HG03520 (cell line): ENCODE data around the gene THAP11.
"Not testable (repeated sequence)": the region's sequence is repeated elsewhere in the genome, so short reads cannot be mapped to it uniquely, and the experiment has no call there.

Experiments
- ATAC-seq: cut with Tn5 transposase; IDR thresholded peaks from one replicate; pipeline ENCODE4 v1.9.1; 2021; ENCODE audit warnings: mild to moderate bottlenecking, moderate library complexity; ENCODE audit not compliant: unreplicated experiment

The THAP11 gene

DNA sequence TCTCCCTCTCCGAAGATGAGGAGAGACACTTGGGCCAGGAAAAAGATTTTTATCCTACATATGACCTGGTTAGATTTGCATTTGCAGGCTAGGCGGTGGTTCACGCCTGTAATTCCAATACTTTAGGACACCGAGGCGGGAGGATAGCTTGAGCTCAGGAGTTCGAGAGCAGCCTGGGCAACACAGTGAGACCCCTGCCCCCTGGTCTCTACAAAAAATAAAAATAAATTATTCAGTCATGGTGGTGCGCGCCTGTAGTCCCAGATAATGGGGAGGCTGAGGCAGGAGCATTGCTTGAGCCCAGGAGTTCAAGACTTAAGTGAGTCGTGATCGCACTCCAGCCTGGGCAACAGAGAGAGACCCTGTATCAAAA is 7.9 kb upstream of the THAP11 start:
- no peak for ATAC-seq

DNA sequence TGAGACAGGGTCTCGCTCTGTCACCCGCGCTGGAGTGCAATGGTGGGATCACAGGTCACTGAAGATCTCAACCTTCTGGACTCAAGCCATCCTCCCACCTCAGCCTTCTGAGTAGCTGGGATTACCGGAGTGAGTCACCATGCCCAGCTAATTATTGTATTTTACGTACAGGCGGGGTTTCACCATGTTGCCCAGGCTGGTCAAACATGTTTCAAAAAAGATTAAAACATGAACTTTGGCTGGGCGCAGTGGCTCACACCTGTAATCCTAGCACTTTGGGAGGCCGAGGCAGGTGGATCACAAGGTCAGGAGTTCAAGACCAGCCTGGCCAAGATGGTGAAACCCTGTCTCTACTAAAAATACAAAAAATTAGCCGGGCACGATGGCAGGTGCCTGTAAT is 4.9 kb upstream of the THAP11 start:
- ATAC-seq: not testable (repeated sequence)

DNA sequence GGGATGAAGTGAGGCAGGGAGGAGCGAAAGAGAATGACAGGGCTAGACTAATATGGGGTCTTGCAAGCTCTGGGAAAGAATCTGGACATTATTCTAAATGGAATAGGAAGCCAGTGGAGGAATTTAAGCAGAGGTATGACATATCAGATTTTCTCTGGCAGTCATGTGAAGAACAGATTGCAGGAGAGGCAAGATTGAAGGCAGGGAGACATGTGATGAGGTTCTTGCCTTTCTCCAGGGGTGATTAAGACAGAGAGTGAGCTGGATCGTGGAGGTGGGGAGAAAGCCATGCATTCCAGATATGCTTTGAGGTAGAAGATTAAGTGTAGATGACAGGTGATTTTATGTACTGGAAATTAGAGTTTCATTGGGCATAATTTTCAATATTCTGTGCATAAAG is 4.3 kb upstream of the THAP11 start:
- ATAC-seq: no peak

DNA sequence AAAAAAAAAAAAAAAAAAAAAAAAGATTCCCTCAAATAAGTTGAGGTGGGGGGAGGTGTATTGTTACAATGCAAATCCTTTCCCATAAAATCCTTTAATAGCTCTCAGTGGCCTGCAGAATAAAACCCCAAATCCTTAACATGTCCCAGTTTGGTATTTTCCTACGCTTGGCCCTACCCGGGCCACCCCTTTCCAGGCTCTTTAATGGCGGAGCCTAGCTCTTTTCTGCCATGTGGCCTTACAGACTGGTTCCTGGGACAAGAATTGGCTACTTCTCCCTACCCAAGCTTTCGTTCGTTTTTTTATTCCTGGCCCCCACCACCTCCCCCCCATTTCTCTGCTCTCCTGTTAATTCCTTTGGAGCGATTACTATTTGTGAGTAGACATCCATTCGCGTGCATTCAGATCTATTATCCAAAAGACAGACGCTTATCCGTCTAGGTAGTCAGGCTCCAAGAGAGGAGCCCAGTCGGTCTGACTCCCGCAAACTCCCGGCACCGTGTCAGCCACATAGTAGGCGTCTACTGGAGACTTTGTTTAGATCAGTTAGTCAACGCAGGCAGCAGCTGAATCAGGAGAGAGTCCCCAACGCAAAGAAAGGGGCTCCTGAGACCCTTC is 813 bp upstream of the THAP11 start:
- ATAC-seq: no peak

DNA sequence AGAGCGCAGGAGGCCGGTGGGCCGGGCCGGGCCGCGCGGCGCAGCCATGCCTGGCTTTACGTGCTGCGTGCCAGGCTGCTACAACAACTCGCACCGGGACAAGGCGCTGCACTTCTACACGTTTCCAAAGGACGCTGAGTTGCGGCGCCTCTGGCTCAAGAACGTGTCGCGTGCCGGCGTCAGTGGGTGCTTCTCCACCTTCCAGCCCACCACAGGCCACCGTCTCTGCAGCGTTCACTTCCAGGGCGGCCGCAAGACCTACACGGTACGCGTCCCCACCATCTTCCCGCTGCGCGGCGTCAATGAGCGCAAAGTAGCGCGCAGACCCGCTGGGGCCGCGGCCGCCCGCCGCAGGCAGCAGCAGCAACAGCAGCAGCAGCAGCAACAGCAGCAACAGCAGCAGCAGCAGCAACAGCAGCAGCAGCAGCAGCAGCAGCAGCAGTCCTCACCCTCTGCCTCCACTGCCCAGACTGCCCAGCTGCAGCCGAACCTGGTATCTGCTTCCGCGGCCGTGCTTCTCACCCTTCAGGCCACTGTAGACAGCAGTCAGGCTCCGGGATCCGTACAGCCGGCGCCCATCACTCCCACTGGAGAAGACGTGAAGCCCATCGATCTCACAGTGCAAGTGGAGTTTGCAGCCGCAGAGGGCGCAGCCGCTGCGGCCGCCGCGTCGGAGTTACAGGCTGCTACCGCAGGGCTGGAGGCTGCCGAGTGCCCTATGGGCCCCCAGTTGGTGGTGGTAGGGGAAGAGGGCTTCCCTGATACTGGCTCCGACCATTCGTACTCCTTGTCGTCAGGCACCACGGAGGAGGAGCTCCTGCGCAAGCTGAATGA is 606 bp downstream of the THAP11 start:
- ATAC-seq: peak; percentile 5

DNA sequence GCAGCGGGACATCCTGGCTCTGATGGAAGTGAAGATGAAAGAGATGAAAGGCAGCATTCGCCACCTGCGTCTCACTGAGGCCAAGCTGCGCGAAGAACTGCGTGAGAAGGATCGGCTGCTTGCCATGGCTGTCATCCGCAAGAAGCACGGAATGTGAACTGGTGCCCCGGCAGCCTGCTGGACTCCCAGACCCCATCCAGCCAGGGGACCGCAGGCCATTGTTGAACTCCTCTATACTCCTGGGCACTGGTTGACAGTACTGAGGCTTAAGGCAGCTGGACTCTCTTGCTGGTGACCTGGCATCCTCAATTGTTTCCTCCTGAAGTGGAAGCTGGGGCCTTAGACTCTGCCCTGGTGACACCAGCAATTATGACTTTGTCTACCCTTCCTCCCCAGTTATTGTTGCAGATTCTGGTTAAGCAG is 1.2 kb downstream of the THAP11 start:
- no peak for ATAC-seq

DNA sequence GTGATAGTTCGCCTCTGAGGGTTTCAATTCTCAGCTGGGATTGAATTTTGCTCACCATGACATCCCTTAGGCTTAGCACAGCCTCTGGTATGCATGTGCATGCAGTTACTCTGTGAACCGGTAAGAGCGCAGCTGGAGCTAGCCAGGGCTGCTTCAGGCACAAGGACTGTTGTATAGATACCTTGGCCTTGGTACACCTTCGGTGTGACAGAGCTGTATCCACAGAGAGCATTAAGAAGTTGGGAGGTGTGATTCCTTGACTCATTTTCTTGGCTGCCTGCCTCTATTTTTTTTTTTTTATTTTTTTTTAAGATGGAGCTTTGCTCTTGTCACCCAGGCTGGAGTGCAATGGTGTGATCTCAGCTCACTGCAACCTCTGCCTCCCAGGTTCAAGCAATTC is 2.4 kb downstream of the THAP11 start:
- ATAC-seq: no peak

DNA sequence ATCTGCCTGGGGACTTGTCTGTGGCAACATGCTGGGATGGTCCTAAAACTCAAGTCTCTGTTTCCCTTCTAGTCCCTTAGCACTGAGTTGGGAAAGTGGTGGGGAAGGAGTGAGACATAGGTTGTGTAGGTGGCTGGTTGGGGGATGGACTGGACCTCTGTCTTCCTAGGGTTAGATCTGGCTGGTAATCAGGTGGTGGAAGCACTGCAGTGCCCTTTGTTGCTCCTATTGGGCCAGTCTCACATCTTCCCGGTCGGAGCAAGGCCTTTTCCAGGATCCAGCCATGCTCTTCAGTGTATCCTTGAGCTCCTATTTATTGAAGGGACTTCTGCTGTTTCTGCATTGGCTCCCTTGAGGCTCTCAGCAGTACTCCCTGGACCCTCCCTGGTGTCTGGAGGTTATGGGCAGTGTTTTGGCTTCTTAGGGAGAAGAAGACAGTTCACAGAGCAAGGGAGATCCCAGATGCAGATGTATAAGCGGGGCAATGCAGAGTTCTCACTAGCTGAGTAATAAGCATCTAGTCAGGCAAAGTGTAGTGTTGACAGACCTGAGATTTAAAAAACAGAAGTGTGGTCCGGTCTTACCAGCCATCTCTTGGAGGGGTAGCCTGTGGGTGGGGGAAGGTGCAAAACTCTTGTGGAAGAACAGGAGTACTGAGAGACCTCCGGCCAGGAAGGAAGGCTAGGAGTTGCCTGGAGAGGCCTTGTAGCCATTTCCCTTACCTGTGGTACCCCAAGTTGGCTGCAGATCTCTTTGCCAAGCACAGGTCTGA is 3.4 kb downstream of the THAP11 start:
- ATAC-seq: no peak

DNA sequence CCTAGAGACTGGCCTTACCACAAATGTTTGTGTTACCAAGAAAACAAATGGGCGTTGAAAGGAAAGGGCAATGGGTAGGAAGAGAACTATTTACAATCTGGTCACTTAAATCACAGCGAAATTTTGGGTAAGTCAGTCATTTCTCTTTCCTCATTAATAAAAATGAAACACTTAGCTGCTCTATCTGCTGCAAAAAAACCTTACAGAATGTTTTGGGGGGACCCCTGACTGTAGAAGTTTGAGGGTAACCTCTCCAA is 3.9 kb downstream of the THAP11 start:
- ATAC-seq: no peak

DNA sequence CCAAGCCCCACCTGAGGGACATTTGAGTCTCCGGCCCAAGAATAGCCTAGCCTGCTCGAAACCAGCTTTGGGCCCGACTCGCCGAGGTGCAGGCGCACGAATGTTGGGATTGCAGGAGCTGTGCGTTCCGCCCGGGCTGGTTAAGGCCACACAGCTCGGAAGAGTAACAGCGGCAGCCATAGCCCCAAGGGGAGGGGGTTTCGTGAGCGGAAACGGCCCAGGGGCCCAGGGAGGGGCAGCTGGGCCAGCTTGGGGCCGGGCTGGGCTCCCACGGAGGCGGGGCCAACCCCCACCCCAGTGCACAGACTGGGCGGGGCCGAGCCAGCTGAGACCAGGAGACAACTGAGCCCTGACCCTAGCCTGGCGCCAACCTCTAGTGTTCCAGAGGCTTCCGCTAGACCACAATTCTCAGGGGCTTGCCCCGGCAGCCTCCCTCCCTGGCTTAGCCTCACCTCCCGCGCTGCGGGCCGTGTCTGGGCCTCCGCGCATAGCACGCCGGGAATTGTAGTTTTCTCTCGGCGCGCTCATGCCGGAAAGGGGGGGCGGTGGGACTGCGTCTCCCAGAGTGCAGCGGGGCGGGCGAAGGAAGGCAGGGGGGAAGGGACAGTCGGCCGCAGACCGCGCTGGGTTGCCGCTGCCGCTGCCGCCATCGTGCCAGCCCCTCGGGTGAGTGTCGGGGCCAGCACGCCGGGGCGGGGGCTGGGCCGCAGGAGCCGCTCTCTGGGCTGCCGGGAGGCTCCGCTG is 4.4 kb downstream of the THAP11 start, which contains the start of gene NUTF2:
TSS of gene NUTF2 (plus strand) at position 614 of the 744 bp plus-strand sequence. CDS start 18,198 bp downstream, outside the sequence.
- peak; percentile 49 for ATAC-seq

DNA sequence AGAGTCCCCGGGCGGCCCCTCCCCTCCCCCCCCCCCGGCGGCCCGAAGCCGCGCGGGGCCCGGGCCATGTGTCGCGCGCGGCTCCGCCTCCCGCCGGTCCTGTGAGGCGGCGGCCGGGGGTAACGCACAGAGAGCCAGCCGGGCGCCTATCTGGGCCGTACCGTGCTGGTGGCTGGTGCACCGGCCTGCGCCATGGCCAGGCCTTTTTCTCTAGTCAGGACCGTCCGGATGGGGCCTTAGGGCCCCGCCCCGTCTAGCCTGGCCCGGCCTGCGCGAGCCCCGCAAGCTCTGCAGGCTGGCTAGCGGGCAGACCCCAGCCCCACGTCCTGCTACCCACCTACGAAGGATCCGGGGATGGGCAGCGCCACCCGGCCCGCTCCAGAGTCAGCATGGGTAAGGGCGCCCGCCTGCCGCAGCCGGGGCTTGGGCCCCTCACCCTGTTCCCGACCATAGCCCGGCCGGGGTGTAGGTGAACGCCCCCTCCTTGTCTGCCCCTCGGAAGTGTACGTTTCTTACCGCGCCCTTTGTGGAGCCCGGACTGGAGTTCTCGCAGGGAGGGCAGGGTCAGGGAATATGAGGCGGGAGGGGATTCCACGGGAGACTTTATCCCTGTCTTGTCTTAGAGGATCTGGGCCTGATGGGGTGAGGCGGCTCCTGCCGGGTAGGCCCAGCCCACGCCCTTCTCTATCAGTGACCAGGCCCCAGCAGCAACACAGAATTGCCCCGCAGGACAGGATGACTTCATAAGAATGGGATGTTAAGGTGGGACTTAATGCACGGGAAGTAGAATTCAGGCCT is 5.1 kb downstream of the THAP11 start, which contains the start of gene CENPT:
TSS of gene CENPT (minus strand) at position 630 of the 798 bp plus-strand sequence. CDS start 13,834 bp downstream, outside the sequence.
- peak; percentile 40 for ATAC-seq

DNA sequence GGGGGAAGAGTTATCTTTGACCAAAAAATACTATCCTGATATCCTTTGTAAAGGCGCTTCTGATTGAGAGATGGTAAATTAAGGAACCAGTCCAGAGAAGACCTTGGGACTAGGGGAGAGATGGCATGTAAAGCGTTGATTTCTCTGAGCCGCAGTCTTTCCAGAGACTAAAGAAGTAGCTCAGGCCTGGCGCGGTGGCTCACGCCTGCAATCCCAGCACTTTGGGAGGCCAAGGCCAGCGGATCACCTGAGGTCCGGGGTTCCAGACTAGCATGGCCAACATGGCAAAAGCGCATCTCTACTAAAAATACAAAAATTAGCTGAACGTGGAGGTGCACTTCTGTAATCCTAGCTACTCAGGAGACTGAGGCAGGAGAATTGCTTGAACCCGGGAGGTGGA is 6.0 kb downstream of the THAP11 start:
- no peak for ATAC-seq

DNA sequence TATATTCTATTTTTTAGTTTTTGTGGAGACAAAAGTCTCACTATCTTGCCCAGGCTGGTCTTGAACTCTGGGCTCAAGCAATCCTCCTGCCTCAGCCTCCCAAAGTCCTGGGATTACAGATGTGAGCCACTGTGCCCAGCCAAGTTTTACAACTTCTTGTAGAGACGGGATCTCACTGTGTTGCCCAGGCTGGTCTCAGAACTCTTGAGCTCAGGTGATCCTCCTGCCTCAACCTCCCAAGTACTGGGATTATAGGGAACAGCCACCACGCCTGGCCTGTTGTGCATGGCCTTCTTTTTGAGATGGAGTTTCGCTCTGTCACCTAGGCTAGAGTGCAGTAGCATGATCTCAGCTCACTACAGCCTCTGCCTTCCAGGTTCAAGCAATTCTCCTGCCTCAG is 11.6 kb downstream of the THAP11 start:
- ATAC-seq: no peak

DNA sequence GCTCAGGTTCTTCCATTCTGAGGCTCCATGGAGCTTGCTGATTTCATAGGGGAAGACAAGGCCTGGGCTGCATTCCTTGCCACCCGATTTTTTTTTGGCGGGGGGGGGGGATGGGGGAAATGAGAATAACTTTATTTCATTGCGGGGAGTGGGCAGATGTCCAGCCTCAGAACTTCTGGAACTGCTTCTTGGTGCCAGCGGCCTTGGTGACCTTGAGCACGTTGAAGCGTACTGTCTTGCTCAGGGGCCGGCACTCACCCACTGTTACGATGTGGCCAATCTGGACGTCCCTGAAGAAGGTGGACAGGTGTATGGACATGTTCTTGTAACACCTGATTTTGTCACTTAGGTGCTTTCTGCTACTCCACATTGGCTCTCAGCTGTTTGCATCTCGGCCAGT is 13.7 kb downstream of the THAP11 start:
- no peak for ATAC-seq

DNA sequence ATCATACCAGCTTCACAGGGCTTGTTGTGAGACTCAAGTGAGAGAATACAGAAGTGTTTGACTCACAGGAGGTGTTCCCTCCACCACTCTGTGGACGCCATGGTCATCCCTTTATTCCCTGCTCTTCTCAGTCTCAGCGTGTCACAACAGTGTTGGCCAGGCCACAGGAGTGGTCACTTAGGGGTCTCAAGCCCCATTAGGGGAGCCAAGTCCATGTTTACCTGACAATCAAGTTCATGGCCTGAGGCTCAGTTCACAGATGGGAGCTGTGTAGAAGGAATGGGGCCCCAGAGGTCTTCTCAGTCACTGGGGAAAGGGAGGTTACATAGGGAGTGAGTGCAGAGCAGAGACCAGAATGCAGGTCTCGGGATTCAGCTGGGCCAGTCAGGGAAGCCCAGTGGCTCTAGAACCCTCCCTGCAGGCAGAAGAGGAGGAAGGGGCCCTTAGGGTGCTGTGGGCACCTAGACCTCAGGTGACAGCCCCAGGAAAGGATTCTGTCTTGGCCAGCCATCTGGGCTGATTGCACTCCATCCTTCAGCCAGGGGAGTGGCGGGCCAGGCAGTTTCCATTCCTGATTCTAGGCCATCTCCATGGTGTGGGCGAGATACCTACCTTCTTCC is 14.9 kb downstream of the THAP11 start:
- ATAC-seq: no peak

DNA sequence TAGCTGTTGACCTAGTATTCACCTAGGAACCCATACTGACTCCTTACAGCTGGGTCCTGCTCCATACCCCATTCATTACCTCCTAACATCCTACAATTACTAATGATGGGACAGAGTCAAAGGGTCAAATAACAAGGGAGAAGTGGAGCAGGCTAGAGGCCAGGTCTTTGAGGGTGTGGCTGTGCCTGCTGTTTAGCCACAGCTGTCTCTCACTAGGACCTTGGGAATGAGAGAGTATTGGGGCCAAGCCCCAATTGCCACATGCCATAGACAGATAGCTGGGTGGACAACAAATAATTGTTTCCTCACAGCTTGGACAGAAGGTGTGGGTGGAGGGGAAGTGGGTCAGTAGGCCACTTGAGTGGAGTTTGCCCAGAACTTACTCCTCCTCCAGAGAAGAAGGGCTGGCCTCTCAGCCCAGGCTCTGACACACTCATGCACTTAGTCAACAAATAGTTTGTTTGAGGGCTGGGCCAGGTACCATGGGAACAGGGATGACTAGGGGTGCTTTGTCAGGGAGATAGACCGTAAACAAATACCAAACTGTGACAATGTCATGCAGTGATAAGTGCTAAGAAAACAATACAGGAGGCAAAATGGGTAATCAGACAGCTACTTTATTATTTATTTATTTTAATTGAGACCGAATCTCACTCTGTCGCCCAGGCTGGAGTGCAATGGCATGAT is 15.6 kb downstream of the THAP11 start:
- ATAC-seq: no peak

DNA sequence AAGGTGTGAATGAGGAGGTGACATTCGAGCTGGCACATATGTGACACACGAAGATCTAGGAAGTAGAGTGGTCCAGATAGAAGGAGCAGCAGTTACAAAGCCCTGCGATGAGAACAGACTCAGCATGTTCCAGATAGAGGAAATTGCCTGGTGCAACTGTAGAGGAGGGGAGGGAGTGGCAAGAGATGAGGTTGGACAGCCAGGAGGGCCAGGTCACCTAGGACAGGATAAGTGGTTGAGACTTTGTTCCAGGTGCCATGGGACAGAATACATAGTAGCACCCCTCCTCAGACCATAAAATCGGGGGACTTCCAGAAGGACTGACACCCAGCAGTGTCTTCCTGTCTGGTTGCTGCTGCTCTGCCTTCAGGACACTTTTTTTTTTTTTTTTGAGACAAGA is 16.4 kb downstream of the THAP11 start:
- no peak for ATAC-seq

DNA sequence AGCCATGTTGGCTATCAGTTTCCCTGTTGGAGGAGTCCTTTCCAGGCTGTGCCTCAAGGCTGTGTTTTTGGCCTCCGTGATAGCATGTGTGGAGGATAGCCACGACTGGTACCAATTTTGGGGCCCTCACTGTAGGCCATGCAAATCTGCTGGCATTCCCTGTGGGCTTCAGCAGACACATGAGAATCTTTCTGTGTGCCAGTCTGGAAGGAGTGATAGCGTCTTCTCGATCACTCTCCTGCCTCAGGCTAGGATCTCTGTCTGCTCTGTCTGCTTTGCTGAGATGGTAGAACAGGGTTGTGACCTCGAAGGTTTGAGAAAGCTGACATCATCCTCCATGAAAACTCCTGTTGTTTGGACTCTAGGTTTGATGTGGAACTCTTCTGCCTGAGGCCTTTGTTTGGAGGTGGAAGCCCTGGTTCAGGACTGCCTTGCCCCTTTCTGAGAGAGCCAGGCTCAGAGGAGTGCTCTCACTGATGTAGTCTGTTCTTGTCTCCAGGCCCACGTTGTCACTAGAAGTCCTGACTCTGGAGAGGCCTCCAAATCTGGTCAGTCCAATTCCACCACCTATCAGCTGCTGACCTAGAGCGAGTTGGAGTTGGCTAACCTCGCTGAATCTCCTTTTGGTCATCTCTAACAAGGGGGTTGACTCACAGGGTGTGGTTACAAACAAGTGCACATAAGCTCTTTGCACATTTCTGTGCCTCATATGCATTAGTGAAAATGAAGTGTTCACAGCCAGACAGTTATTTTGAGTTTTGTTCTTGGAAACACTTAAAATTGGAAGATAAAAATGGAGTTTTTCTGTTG is 18.7 kb downstream of the THAP11 start:
- ATAC-seq: no peak
